Middle frontal gyrus (tissue), 1 donor: ENCODE measurements around the gene FANCC.
"Not testable (repeated sequence)": the region's sequence is repeated elsewhere in the genome, so short reads cannot be mapped to it uniquely, and the experiment has no call there.

Source experiments
- DNase-seq: peaks from one replicate; pipeline ENCODE4 v3.0.0-alpha.2; 2015; ENCODE audit warnings: low spot score; ENCODE audit errors: extremely low spot score

Gene FANCC

DNA sequence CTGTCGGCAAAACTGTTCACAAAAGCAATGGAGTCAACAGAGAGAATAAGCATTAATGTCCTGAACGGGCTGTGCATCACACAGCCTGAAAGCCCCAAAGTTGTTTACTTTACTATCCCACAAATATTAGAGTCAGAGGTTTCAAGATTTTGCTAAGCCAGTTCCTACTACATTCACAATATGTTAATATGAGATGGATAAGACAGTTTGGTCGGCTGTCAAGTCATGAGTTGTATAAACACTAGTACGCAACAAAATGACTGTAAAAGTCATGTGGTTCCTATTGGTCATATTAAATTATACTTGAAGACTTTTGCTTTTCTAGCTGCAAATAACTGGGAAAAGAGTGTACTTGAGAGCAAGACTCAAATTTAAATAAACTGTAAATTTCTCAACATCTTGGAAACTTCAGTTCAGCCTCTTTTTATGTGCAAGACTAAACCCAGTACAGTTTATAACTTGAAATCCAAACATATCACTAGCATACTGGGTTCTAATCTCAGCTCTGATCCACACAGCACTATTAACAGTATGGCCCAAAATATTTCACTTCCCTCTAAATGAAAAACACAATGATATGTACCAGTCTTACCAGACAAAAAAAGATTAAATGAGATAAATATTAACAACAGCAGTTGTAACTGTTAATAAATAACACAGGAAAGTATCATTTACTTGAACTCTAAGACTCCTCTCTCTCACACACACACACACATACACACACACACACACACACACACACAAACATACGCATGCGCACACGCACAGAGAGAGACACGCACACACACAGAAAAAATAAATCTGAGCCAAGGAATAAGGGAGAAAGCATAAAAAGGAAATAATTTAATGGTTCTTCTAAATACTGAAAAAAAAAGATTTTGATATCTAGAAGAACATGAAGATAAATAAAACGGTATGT lies 33.1 kb downstream of the FANCC start:
- DNase-seq: no peak

DNA sequence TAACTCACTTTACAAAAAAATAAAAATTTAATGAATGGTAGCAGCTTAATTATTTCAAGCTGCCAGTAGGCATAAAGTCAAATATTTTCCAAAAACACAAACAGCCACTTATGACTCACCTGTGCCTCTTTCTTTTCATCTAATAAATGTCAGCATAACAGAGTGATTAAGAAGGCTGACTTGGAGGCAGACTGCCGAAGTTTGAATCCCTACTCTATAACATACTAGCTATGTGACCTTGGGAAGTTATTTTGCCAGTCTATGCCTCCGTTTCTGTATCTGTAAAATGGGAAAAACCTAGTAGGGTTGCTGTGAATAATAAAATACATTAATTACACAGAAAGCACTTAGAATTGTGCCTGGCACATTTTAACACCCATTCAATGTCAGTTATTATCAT lies 33.8 kb downstream of the FANCC start:
- DNase-seq: no peak

DNA sequence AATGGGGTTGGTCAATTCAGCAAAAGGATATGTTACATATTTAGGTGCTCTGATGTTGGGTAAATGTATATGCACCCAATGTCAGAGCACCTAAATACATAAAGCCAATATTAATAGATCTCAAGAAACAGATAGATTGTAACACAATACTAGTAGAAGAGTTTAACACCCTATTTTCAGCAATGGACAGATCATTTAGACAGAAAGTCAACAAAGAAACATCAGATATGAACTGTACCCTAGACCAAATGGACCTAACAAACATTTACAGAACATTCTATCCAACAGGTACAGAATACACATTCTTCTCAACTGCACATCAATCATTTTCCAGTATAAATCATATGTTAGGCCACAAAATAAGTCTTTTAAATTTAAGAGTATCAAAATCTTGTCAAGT lies 35.2 kb downstream of the FANCC start:
- no peak for DNase-seq

DNA sequence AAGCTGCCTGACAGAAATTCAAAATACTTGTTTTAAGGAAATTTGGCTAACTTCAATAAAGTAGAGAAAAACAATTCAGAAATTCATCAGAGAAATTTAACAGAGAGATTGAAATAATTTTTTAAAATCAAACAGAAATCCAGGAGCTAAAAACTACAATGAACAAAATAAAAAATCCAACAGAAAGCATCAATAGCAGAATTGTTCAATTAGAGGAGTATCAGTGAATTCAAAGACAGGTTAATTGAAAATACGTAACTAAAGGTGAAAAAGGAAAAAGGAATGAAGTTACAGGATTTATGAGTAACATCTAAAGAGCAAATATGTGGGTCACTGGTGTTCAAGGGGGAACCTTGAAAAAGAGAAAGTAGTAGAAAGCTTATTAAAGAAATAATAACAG lies 36.8 kb downstream of the FANCC start:
- DNase-seq: no peak

DNA sequence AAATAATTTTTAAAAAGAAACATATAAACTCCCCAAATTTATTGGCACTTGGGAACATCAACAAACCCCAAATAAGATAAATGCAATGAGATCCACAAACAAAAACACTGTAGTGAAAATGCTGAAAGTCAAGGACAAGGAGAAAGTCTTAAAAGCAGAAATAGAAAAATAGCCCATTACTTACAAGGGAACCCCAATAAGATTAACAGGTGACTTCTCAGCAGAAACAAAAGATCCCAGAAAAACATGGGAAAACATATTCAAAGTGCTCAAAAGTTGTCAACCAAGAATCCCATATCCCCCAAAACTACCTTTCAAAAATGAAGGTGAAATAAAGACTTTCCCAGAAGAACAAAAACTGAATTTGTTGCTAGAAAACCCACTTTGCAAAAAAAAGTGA lies 40.0 kb downstream of the FANCC start:
- no peak for DNase-seq

DNA sequence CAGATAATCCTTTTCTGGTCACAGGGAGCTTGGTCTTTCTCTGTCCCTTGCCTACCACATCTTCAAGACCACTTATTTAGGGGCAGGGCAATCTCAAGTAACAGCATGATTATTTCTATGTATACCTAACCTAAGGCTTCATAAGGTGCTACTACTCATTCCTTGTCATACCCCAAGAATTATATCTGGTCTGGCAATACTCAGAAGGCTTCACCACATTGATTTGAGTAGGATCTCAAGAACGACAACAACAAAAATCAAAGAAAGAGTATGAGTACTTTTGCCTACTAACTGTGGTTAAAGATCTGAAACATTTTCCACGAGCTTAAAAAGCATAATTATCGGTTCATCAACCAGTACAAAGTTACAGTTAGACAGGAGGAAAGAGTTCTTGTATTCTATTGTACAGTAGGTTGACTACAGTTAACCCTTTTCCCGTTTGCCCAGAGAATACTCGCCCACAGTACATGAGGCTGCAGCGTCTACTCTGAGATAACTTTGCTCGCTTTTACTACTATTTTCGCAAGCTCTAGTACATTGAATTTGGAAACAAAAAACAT lies 41.0 kb downstream of the FANCC start:
- DNase-seq: no peak

DNA sequence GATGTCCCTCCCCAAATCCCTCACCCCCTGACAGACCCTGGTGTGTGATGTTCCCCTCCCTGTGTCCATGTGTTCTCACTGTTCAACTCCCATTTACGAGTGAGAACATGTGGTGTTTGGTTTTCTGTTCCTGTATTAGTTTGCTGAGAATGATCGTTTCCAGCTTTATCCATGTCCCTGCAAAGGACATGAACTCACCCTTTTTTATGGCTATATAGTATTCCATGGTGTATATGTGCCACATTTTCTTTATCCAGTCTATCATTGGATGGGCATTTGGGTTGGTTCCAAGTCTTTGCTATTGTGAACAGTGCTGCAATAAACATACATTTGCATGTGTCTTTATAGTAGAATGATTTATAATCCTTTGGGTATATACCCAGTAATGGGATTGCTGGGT lies 43.3 kb downstream of the FANCC start:
- DNase-seq: not testable (repeated sequence)

DNA sequence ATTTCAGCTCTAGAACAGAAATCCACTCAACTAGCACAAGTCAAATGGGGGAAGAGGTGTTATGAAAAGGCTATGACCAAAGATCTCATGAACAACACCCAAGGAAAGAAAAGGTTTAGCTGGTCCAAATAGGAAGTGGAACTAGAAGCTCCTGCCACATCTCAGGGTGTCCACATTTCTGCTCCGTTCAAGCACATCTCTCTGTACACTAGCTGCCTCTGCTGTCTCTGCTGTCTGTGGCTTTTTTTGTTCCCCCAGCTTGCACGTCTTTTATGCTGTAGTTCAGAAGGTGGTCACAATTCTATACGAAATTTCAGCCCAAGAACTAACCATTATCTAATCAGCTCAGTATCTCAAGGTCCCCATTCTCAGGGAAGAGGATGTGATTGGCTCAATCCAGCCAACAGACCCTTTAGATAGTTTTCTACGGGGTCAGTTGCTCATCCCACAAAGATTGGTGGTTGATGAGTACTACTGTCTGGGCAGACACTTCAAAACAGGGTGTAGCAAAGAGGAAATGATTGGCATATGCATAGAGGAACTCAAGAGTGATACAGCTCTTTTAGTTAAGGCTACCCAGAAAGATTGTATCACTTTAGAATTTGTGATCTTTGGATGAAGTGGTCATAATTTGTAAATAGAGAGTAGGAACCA lies 44.0 kb downstream of the FANCC start:
- no peak for DNase-seq

DNA sequence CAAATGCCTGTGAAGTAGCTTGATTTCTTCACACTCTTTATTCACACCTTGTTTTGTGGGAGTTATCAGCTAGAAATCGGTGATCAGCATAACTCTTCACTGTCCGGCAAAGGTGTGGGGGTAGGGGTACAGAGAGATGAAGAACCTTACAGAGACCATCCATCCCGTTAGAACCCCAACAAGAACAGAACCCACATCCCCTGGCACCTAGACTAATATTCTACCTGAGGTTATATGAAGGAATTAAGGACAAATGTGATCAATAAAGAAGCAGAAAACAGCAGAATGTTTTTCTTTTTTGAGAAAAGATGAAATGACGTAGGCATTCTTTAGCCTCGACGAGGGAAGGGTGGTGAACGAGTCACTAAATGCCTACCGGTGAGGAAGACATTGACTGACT lies 44.7 kb downstream of the FANCC start:
- no peak for DNase-seq

DNA sequence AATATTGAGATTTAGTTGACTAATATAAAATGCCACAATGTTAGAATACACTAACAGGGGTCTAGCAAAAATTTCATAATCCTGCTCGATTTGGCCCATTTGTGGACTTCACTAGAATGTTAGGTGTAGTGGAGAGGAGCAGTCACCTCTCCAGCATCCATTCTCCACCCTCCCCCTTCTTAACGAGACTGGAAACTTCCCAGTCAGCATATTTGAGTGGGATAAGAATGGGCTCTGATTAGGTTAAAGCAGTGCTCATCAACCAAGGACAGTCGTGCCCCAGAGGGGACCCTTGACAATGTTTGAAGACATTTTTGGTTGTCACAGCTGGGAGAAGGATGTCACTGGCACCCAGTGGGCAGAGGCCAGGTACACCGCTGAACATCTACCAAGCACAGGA lies 46.7 kb downstream of the FANCC start:
- DNase-seq: no peak

DNA sequence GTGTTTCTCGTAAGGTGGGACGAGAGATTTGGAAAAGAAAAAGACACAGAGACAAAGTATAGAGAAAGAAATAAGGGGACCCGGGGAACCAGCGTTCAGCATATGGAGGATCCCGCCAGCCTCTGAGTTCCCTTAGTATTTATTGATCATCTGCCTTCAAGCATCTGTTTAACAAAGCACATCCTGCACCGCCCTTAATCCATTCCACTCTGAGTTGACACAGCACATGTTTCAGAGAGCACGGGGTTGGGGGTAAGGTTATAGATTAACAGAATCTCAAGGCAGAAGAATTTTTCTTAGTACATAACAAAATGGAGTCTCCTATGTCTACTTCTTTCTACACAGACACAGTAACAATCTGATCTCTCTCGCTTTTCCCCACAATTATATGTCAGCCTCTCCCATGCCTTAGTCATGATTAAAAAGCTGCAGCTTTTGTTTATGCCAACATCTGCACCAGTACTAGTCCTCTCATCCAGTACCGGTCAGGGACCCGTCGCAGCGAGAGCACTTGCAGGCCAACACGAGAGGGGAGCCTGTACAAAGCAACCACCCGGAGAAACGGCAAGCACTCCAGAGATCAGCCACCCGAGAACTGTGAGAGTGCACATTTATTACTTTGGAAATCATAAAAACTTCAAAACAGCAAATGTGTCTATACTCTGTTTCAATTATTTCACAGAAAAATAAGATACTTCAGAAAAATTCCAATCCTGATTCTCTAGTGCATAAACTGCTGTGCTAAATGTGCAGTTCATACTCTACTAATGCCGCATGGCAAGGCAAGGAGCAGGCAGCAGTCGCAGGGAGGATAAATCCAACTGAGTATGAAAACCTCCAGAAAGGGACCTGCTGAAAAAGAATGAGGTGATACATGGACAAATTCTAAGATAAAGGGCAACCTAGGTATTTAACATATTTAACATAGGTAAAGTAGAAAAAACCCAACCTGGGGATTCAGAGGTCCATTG lies 47.4 kb downstream of the FANCC start:
- not testable (repeated sequence) for DNase-seq

DNA sequence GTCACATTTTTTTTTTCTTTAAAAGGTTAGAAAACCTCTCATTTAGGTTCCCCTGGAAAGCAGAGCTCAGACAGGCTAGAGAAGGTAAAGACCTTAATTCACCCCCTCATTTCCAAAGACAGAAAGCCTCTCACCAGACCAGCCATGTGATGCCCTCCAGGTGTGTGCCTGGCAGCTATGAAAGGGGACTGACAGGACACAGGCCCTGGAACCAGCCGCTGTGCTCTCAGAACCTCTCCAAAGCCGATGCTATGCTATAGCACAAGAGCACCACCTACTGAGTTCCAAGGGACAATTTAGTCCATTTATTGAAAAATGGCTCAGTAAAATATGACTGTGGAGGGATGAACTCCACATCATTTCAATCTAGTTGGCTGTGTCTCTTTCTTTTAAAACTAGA lies 48.8 kb downstream of the FANCC start:
- peak; percentile 4 for DNase-seq

DNA sequence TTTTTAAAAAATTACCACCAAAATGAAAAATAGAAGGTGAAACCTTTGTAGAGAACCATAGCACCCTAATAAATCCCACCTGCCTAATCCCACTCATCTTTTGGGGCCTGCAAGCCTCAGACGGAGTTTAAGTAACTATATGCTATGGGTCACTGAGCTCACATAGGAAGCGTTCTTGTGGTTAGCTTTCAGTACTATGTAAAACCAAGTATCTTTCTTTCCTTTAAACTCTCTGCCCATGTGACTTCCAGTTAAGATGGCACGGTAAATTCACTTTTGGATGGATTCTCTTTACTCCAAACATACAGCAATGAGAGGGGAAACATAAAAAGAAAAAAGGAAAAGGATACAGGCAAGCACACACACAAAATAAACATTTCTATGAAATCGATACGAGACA lies 50.9 kb downstream of the FANCC start:
- DNase-seq: no peak

DNA sequence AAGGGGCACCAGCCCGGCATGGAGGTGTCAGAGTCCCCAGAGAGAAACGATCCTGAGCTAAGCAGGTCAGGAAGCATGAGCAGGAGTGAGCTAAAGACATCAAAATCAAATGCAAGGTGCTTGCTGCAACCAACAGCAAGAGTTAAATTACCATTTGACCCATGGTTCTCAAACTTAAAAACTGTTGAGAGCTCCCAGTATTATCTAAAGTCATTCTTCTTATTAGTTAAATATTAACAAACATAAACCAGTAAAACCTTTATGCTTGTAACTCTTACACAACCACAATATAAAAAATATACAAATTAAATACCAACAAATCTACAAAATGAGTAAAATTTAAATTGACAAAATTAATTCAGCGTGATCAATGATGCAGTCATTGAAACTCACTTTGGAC lies 51.5 kb downstream of the FANCC start:
- DNase-seq: no peak

DNA sequence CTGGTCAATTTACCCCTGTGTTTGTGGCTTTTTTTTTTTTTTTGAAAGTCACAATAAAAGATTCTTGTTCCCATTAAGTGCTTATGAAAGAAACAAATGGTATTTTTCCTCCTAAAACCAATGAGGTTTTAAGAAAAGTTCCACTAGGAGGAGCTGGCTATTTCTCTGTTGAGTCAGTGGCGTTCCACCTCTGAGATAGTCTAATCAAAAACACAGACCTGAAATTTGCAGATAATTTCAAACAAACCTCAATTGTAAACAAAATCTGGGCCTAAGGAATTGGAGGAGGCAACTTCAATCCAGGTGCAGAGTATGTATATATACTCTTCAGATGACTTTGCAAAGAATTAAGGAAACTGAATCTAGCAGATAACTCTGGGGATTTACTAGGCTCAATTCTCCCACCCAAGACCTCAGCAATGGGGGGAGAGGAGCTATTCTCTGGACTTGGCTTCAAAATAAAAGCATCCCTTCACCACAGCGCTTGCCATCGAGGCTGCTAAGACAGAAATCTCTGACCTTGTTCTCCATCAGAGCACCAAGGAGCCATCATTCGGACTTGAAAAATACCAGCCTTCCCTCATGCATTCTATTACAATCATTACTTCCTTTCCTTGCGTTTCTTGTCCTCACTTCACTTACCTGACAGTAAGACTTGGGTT lies 52.4 kb downstream of the FANCC start:
- DNase-seq: peak; percentile 3

DNA sequence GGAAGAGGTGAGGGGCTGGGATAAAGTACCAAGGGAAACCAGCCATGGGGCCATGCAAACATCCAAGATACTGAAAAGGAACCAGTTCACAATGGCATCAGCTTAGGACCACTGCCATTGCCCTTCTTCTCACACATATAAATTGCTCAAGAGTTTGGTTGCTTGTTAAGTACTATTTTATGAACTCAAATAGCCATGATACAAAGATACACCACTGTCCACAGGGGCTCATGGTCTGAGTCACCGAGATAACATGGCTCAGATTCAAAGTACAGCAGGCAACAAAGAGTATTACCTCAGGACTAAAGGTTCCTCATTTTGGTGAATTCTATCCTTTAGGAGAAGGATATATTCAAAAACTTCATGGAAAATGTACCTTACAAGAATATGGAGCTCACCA lies 55.6 kb downstream of the FANCC start:
- no peak for DNase-seq

DNA sequence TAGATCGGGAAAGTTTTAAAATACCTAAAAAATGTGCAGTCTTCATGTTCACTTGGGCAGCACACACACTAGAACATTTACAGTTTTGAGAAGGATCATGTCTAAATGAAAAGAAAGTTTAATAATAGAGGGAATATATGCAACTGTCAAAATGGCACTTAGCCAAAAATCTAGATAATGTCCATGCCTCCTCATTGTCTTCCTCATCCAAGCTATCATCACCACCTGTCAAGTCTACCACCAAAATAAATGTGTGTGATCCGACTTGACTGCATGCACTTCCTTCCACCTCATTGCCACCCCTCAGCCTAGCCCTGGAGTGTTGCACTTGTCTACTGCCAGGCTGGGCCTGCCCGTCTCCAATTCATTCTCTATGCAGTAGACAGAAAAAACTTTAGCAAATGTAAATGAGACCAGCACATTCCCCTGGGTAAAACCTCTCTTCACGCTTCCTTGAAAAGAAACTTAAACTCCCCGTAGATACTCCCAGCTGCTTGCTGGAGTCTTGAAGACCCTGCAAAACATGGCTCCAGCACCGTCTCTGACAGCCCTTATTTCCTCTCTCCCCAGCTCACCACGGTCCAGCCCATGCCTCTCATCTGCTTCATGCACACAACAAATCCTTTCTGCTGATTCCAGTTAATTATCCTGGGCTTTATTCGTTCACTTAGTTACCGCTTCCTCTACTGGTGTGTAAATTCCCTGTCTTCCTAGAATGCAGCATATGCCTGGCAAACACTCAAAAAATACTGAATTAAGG lies 66.9 kb downstream of the FANCC start:
- DNase-seq: no peak

DNA sequence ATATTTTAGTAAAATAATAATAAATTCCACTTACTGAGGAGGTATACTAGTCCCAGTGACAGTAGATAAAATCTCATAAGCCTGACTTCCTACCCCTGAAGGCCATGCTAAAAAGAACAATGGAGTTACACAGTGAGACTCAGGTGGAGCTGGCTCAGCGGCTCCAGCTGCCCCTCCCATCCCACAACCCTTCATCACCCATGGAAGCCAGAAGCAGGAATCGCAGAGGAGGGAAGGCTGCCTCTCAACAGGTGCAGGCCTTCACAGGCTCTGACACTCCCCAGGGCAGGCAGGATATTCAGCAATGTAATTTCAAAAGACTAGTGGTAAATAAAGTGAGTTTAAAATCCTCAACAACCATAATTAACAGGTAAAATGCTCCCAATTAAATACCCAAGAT lies 67.5 kb downstream of the FANCC start:
- DNase-seq: no peak

DNA sequence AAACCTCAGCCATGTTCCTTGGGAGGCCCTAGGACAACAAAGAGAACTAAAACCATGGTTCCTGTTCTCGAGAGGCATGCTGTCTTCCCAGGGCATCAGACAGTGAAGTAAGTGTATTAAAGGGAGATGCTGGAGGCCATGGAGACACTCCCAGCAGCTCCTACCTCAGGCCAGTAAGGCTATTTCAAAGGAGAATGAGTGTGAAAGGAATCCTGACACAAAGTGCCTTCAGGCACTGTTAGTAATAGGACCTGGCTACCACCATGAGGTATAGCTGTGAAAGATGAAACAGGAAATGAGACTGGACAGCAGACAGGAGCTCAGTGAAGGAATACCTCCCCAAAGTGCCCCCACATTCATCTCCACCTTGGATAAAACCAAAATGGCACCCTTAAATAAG lies 71.0 kb downstream of the FANCC start:
- DNase-seq: no peak

DNA sequence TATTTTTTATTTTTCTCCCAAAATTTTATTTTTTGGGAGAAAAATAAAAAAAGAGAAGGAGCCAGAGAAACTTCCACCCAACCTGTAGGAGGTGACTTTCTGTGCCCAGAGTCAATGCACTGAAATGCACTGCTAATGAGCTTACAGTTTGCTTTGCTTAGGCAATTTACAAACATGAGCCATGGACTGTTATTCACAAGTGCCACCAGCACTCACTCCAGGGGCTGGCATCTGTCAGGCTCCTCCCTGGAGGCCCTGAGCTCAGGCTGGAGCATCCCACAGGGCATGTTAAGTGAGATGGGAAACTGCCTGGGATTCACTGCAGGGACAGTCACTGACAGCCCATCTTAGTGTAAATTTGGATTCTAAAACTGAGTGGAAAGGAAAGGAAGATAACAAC lies 74.9 kb downstream of the FANCC start:
- DNase-seq: no peak
